OCI-LY1 (cell line): ENCODE data around the gene COL25A1.
A peak's percentile ranks its signal among the peaks of the same experiment; 100 is the strongest.

Source experiments
- H2AFZ ChIP-seq: fragments of 200-600 bp; sonication (generic), shearing (Covaris generic); 2 replicates; pipeline ENCODE4 v1.6.0; 2014; ENCODE audit warnings: antibody characterized with exemption, mild to moderate bottlenecking, low read length
- H3F3A ChIP-seq: fragments of 200-600 bp; sonication (generic), shearing (Covaris generic); 2 replicates; pipeline ENCODE4 v1.6.0; 2014; ENCODE audit warnings: mild to moderate bottlenecking, antibody characterized with exemption, low read length, moderate library complexity; ENCODE audit not compliant: insufficient read depth
- H3K27ac ChIP-seq: fragments of 200-600 bp; sonication (generic); 2 replicates; pipeline ENCODE4 v1.5.1; 2014; ENCODE audit warnings: low read length, mixed run types, mild to moderate bottlenecking, low read depth; ENCODE audit not compliant: poor library complexity, severe bottlenecking
- H3K27me3 ChIP-seq: fragments of 200-600 bp; sonication (generic); 2 replicates; pipeline ENCODE4 v1.6.0; 2014; ENCODE audit warnings: antibody characterized with exemption, mild to moderate bottlenecking, low read length, moderate library complexity; ENCODE audit not compliant: insufficient read depth
- H3K36me3 ChIP-seq: fragments of 200-600 bp; sonication (generic); 2 replicates; pipeline ENCODE4 v1.6.1; 2014; ENCODE audit warnings: mild to moderate bottlenecking, antibody characterized with exemption, low read length, moderate library complexity, mixed read lengths; ENCODE audit not compliant: insufficient read depth
- H3K4me1 ChIP-seq: fragments of 200-600 bp; sonication (generic); 2 replicates; pipeline ENCODE4 v1.5.1; 2014; ENCODE audit warnings: mild to moderate bottlenecking, low read length, moderate library complexity; ENCODE audit not compliant: insufficient read depth, severe bottlenecking
- H3K4me2 ChIP-seq: fragments of 200-600 bp; sonication (generic), shearing (Covaris generic); 2 replicates; pipeline ENCODE4 v1.6.1; 2014; ENCODE audit warnings: low read length
- H3K4me3 ChIP-seq: fragments of 200-600 bp; sonication (generic); 2 replicates; pipeline ENCODE4 v1.5.1; 2014; ENCODE audit warnings: low read length, low read depth, mild to moderate bottlenecking, mixed read lengths; ENCODE audit not compliant: poor library complexity, severe bottlenecking
- H3K79me2 ChIP-seq: fragments of 200-600 bp; shearing (Covaris generic); 2 replicates; pipeline ENCODE4 v1.6.1; 2016; ENCODE audit warnings: mixed run types, low read length, mixed read lengths; ENCODE audit not compliant: insufficient read depth
- H3K9ac ChIP-seq: fragments of 200-600 bp; sonication (generic), shearing (Covaris generic); 2 replicates; pipeline ENCODE4 v1.6.1; 2014; ENCODE audit warnings: mild to moderate bottlenecking, low read length, mixed read lengths
- H3K9me2 ChIP-seq: fragments of 200-600 bp; sonication (generic), shearing (Covaris generic); 2 replicates; pipeline ENCODE4 v1.6.1; 2014; ENCODE audit warnings: low read depth, mild to moderate bottlenecking, low read length, mixed read lengths
- H3K9me3 ChIP-seq: fragments of 200-600 bp; shearing (Covaris generic); 2 replicates; pipeline ENCODE4 v1.6.1; 2014; ENCODE audit warnings: low read length, mixed read lengths
- H4K20me1 ChIP-seq: fragments of 200-600 bp; sonication (generic), shearing (Covaris generic); 2 replicates; pipeline ENCODE4 v1.6.0; 2016; ENCODE audit warnings: mild to moderate bottlenecking, low read length; ENCODE audit not compliant: insufficient read depth
- EZH2 ChIP-seq: fragments of 200-600 bp; sonication (generic), shearing (Covaris generic); IDR thresholded peaks from 2 replicates; pipeline ENCODE4 v1.8.0; 2017; ENCODE audit warnings: borderline replicate concordance, mixed run types, mild to moderate bottlenecking, antibody characterized with exemption, low read length, moderate library complexity, mixed read lengths
- TF ChIP-seq, protein P1 (sequence below): fragments of 200-600 bp; sonication (generic), shearing (Covaris generic); IDR thresholded peaks from 2 replicates; pipeline ENCODE4 v1.5.1; 2017; ENCODE audit warnings: mild to moderate bottlenecking, antibody characterized with exemption, low read length, moderate library complexity, mixed read lengths

The COL25A1 gene

DNA sequence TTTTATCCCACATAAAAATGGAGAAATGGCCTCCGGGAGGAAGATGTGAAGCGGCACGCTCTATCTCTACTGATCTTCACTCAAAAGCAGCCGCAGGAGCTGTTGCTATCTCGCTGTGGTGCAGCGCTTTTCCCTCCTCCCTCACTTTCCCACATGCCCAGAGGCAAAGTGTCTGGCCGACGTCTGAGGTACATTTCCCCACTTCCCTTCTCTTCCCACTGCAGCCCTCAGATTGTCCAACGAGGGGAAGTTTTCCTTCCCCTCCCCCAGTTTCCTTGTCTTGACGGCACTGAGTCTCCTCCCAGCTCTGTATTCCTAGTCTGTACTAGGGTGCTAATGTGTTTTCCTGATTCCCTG lies 660 bp upstream of the COL25A1 start:
- Histone ChIP-seq H3K27me3 (no peaks in the 10 kb centered on the region), H3K9me2 (no peaks in the 10 kb centered on the region), H3K9ac (no peak overlapping the region), H3K4me2 (no peak overlapping the region), H3K79me2 (no peaks in the 10 kb centered on the region), H3K27ac (no peak overlapping the region), H4K20me1 (no peaks in the 10 kb centered on the region), H3F3A (no peaks in the 10 kb centered on the region), H3K36me3 (no peaks in the 10 kb centered on the region), H3K4me3 (no peak overlapping the region), H2AFZ (no peak overlapping the region), H3K9me3 (no peaks in the 10 kb centered on the region), H3K4me1 (no peaks in the 10 kb centered on the region)
- no peak for TF ChIP-seq EZH2
- TF ChIP-seq, protein P1, sequence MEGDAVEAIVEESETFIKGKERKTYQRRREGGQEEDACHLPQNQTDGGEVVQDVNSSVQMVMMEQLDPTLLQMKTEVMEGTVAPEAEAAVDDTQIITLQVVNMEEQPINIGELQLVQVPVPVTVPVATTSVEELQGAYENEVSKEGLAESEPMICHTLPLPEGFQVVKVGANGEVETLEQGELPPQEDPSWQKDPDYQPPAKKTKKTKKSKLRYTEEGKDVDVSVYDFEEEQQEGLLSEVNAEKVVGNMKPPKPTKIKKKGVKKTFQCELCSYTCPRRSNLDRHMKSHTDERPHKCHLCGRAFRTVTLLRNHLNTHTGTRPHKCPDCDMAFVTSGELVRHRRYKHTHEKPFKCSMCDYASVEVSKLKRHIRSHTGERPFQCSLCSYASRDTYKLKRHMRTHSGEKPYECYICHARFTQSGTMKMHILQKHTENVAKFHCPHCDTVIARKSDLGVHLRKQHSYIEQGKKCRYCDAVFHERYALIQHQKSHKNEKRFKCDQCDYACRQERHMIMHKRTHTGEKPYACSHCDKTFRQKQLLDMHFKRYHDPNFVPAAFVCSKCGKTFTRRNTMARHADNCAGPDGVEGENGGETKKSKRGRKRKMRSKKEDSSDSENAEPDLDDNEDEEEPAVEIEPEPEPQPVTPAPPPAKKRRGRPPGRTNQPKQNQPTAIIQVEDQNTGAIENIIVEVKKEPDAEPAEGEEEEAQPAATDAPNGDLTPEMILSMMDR: no peak

DNA sequence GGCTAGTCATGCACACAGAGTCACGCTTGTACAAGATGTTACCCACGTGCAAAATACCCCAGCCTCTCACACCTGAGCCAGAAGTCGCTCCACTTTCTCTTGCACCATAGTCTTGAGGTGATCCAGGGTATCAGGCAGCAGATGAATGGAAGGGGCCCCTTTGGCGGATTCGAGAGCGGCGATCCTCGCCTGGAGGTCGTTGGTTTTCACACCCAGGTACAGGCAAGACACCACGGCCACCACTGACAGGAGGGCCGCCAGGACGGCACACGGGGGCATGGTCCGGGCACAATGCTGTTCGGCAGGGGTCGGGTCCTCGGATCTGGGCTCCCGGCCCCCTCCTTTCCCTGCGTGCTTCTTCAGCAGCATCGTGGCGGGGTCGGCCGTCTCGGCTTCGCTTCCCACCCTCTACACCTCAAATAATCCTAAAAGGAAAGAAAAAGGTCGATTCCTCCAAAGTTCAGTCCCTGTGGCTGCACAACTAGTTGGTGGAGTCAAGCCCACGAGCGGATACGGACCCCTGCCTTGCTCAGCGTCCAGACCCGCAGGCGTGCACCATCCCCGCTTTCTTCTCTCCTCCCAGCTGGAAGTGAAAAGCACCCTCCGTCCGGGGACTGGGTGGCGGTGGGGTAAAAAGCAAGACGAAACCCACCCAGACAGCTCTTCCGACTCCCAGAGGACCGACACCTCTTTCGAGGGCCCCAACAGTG lies 652 bp downstream of the COL25A1 start:
- Histone ChIP-seq H3K4me1 (no peaks in the 10 kb centered on the region), H3K9me3 (no peaks in the 10 kb centered on the region), H3K9me2 (no peaks in the 10 kb centered on the region), H3K36me3 (no peaks in the 10 kb centered on the region), H3K27ac (no peak overlapping the region), H4K20me1 (no peaks in the 10 kb centered on the region), H3K9ac (no peak overlapping the region), H3K79me2 (no peaks in the 10 kb centered on the region), H3K4me3 (no peak overlapping the region), H3K4me2 (no peak overlapping the region), H2AFZ (no peak overlapping the region), H3F3A (no peaks in the 10 kb centered on the region), H3K27me3 (no peaks in the 10 kb centered on the region)
- TF ChIP-seq, protein P1: no peak
- TF ChIP-seq EZH2: no peak

- Histone ChIP-seq H3K4me3 (no peak overlapping the region), H2AFZ (no peak overlapping the region), H3K9me3 (no peaks in the 10 kb centered on the region), H3K9ac (no peak overlapping the region), H4K20me1 (no peaks in the 10 kb centered on the region), H3K36me3 (no peaks in the 10 kb centered on the region), H3K79me2 (no peaks in the 10 kb centered on the region), H3K27ac (no peak overlapping the region), H3K9me2 (no peaks in the 10 kb centered on the region), H3K4me1 (no peaks in the 10 kb centered on the region), H3F3A (no peaks in the 10 kb centered on the region), H3K4me2 (no peak overlapping the region), H3K27me3 (no peaks in the 10 kb centered on the region)
- TF ChIP-seq, protein P1: peak; percentile 58
- TF ChIP-seq EZH2: no peak
Measured at GRCh38 chr4:109298279-109299010, 4.0 kb downstream of the COL25A1 start.
